PC-9 (cell line): Measurements from ENCODE around the gene PRRG3.

Experiments used
- CTCF ChIP-seq: fragments of 200-600 bp; sonication (generic); conservative IDR thresholded peaks from 2 replicates; pipeline ENCODE4 v1.6.1; 2017; ENCODE audit warnings: mixed run types, antibody characterized with exemption, mild to moderate bottlenecking, moderate library complexity
- EZH2 ChIP-seq: fragments of 200-600 bp; sonication (generic); IDR thresholded peaks from 2 replicates; pipeline ENCODE4 v1.8.0; 2017; ENCODE audit warnings: antibody characterized with exemption, low read depth

- TF ChIP-seq CTCF (no peak), EZH2 (no peak)
These were observed 40.0 kb downstream of the PRRG3 start for GRCh38 chrX:151735219-151735618.
